Measurements from ENCODE around the gene LYRM9.
"Not testable (repeated sequence)": the region's sequence is repeated elsewhere in the genome, so short reads cannot be mapped to it uniquely, and the experiment has no call there.

The LYRM9 gene

DNA sequence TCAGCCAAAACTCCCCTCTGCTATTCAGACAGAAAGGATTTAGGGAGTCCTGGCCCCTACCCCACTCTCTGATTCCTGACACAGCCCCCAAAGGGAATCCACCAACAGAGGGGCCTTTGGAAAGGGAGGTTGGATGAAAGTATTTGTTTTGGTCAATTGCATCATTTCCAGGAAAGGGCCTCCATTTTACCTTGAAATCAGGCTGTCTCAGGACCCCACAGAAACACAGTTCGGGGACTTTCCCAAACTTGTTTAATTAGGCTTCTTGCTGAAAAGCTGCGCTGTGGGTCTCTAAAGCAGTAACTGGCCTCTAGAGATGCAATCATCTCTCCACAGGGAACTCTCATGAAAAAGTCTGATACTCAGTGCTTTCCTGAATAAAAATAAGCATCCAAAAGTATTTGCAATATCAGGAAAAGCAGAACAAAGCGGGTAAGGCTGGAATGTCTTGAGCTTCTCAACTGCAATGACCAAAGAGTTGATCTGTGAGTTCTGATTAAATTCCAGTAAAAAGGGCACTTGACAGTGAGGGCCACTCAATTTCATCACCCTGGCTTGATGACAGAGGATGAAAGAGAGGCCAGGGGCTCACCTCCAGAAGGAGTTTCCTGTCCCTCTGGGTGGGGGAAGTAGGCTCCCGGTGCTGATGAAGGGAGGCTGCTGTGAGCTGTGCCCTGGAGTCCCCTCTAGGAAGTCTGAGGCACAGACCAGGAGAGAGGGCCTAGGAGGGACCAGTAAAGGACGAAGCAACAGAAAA, 36.3 kb downstream of the LYRM9 start:
- peaks cover 10% of the 10 kb centered on the region for H3K27me3 ChIP-seq (ENCODE audit: insufficient read depth, low read length)
- no peak overlapping the region for H3K4me3 ChIP-seq (ENCODE audit: low read length)
- no peaks in the 10 kb centered on the region for H3K9me3 ChIP-seq (ENCODE audit: low read length)
- H3K36me3 ChIP-seq (ENCODE audit: insufficient read depth, low read length): no peaks in the 10 kb centered on the region
- peaks cover 3% of the 10 kb centered on the region for H3K4me1 ChIP-seq (ENCODE audit: insufficient read depth, low read length)
- no peak overlapping the region for H2AFZ ChIP-seq (ENCODE audit: low read depth, low read length)

DNA sequence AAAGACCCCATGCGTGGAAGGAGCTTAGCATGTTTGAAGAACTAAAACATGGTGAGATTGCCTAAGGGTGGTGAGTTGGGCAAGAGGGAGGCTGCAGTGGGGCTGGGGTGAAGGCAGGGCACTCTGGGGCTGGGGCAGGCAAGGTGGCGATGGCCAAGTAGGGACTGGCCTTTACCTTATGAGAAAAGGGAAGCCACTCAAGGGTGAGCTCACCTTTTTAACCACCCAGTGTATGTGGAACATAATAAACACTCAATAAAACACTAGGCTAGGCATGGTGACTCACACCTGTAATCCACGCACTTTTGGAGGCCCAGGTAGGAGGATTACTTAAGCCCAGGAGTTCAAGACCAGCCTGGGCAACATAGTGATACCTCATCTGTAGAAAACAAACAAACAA, 37.7 kb downstream of the LYRM9 start:
- Histone ChIP-seq H2AFZ (ENCODE audit: low read depth, low read length) (no peak overlapping the region), H3K9me3 (ENCODE audit: low read length) (no peaks in the 10 kb centered on the region), H3K36me3 (ENCODE audit: insufficient read depth, low read length) (no peaks in the 10 kb centered on the region), H3K27me3 (ENCODE audit: insufficient read depth, low read length) (peaks cover 10% of the 10 kb centered on the region), H3K4me3 (ENCODE audit: low read length) (no peak overlapping the region), H3K4me1 (ENCODE audit: insufficient read depth, low read length) (peaks cover 3% of the 10 kb centered on the region)

DNA sequence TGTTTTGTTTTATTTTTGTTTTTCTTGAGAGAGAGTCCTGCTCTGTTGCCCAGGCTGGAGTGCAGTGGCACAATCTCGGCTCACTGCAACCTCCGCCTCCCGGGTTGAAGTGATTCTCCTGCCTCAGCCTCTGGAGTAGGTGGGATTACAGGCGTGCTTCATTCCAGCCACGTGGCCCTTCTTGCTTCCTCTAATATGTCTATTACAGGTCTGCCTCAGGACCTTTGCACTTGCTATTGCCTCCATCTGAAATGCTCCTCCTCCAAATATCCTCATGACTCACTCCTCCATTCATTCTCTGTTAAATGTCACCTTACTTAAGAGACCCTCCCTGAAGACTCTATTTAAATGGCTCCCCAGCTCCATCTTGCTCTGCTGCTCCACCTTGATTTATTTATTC, 39.0 kb downstream of the LYRM9 start:
- Histone ChIP-seq H3K36me3 (ENCODE audit: insufficient read depth, low read length) (no peaks in the 10 kb centered on the region), H3K4me1 (ENCODE audit: insufficient read depth, low read length) (peaks cover 3% of the 10 kb centered on the region), H3K4me3 (ENCODE audit: low read length) (no peak overlapping the region), H2AFZ (ENCODE audit: low read depth, low read length) (no peak overlapping the region), H3K9me3 (ENCODE audit: low read length) (no peaks in the 10 kb centered on the region), H3K27me3 (ENCODE audit: insufficient read depth, low read length) (peaks cover 10% of the 10 kb centered on the region)

DNA sequence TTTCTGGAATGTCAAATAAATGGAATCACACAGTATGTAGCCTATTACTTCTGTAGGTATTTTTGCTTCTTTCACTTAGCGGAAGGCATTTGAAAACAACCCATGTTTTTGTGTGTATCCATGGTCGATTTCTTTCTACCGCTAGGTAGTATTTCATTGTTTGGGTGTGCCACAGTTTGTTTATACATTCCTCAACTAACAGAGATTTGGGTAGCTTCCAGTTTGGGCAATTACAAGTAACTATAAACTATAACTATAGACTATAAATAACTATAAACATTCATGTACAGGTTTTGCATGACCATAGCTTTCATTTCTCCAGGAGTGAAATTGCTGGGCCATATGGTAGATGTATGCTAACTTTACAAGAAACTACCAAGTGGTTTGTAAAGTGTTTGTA, 40.1 kb downstream of the LYRM9 start:
- H3K27me3 ChIP-seq (ENCODE audit: insufficient read depth, low read length): peaks cover 10% of the 10 kb centered on the region
- H3K4me3 ChIP-seq (ENCODE audit: low read length): no peak overlapping the region
- peaks cover 3% of the 10 kb centered on the region for H3K4me1 ChIP-seq (ENCODE audit: insufficient read depth, low read length)
- H2AFZ ChIP-seq (ENCODE audit: low read depth, low read length): no peak overlapping the region
- no peaks in the 10 kb centered on the region for H3K9me3 ChIP-seq (ENCODE audit: low read length)
- H3K36me3 ChIP-seq (ENCODE audit: insufficient read depth, low read length): no peaks in the 10 kb centered on the region

DNA sequence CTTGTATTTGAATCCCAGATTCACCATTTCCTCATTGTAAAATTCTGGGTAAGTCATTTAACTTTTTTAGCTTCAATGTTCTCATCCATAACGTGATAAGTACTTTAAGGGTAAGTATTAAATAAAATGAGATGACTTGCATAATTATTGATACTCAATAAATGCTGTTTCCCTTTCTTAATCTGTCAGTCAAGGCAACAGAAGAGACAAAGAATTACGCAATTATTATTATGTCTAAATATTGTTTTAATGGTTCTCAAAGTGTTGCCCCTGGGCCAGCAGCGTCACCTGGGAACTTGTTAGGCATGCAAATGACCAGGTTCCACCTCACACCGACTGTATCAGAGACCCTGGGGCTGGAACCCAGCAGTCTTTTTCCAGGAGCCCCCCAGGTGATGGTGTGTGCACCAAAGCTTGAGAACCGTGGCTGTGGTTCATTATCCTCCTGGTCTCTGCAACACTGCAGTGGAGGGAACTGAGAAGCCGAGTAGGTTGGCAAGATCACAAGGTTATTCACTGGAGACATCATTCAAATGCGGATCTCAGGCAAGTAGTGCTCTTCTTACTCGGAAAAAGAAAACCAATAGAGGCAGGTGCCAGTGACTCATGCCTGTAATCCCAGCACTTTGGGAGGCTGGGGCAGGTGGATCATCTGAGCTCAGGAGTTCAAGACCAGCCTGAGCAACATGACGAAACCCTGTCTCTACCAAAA, 43.5 kb downstream of the LYRM9 start:
- Histone ChIP-seq H3K4me3 (ENCODE audit: low read length) (no peak overlapping the region), H3K27me3 (ENCODE audit: insufficient read depth, low read length) (peaks cover 10% of the 10 kb centered on the region), H3K4me1 (ENCODE audit: insufficient read depth, low read length) (no peaks in the 10 kb centered on the region), H2AFZ (ENCODE audit: low read depth, low read length) (no peak overlapping the region), H3K36me3 (ENCODE audit: insufficient read depth, low read length) (no peaks in the 10 kb centered on the region), H3K9me3 (ENCODE audit: low read length) (no peaks in the 10 kb centered on the region)

DNA sequence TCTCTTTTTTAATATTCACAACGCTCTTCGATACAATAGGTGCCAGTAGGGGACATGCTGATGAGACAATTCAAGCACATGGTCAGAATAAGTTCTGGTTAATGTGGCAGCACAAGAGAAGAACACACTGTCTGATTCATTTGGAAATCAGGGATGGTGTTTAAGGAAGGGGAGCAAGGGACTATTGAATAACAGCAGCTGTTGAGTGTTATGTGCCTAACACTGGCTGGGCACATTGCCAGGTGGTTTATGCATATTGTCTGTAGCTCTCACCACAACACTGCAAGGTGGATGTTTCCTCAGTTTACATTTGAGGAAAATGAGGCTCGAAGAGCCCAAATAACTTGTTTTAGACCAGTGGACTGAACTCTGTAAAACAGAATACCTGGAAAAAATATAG, 44.2 kb downstream of the LYRM9 start:
- no peaks in the 10 kb centered on the region for H3K36me3 ChIP-seq (ENCODE audit: insufficient read depth, low read length)
- H2AFZ ChIP-seq (ENCODE audit: low read depth, low read length): no peak overlapping the region
- no peak overlapping the region for H3K4me3 ChIP-seq (ENCODE audit: low read length)
- H3K9me3 ChIP-seq (ENCODE audit: low read length): no peaks in the 10 kb centered on the region
- peaks cover 8% of the 10 kb centered on the region for H3K27me3 ChIP-seq (ENCODE audit: insufficient read depth, low read length)
- H3K4me1 ChIP-seq (ENCODE audit: insufficient read depth, low read length): no peaks in the 10 kb centered on the region

DNA sequence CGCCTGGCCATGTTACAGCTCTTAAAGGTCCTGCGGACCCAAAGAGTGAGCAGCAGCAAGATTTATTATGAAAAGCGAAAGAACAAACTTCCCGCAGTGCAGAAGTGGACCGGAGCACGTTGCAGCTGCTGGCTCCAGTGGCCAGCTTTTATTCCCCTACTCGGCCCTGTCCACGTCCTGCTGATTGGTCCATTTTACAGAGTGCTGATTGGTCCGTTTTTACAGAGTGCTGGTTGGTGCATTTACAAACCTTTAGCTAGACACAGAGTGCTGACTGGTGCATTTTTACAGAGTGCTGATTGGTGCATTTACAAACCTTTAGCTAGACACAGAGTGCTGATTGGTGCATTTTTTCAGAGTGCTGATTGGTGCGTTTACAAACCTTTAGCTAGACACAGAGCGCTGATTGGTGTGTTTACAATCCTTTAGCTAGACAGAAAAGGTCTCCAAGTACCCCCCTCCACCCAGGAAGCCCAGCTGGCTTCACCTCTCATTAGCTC, 46.3 kb downstream of the LYRM9 start:
- not testable (repeated sequence) for H3K9me3 ChIP-seq (ENCODE audit: low read length); H3K36me3 ChIP-seq (ENCODE audit: insufficient read depth, low read length); H3K27me3 ChIP-seq (ENCODE audit: insufficient read depth, low read length); H3K4me3 ChIP-seq (ENCODE audit: low read length); H3K4me1 ChIP-seq (ENCODE audit: insufficient read depth, low read length); H2AFZ ChIP-seq (ENCODE audit: low read depth, low read length)

DNA sequence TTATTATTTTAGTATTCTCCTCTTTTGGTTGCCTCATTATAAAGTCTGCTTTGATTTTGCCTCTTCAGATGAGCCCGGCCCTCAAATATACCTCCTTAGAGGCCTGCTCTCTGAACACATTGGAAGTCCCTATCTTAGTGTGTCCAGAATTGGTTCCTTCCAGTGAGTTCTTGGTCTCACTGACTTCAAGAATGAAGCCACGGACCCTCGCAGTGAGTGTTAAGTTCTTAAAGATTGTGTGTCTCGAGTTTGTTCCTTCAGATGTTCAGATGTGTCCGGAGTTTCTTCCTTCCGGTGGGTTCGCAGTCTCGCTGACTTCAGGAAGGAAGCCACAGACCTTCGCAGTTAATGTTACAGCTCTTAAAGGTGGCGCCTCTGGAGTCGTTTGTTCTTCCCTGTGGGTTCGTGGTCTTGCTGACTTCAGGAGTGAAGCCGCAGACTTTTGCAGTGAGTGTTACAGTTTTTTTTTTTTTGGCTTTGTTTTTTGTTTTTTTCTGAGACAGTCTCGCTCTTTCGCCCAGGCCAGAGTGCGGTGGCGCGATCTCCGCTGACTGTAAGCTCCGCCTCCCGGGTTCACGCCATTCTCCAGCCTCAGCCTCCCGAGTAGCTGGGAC, 47.0 kb downstream of the LYRM9 start:
- Histone ChIP-seq H3K36me3 (ENCODE audit: insufficient read depth, low read length) (no peaks in the 10 kb centered on the region), H3K9me3 (ENCODE audit: low read length) (no peaks in the 10 kb centered on the region), H3K4me3 (ENCODE audit: low read length) (no peak overlapping the region), H3K4me1 (ENCODE audit: insufficient read depth, low read length) (no peaks in the 10 kb centered on the region), H3K27me3 (ENCODE audit: insufficient read depth, low read length) (peaks cover 4% of the 10 kb centered on the region), H2AFZ (ENCODE audit: low read depth, low read length) (no peak overlapping the region)

DNA sequence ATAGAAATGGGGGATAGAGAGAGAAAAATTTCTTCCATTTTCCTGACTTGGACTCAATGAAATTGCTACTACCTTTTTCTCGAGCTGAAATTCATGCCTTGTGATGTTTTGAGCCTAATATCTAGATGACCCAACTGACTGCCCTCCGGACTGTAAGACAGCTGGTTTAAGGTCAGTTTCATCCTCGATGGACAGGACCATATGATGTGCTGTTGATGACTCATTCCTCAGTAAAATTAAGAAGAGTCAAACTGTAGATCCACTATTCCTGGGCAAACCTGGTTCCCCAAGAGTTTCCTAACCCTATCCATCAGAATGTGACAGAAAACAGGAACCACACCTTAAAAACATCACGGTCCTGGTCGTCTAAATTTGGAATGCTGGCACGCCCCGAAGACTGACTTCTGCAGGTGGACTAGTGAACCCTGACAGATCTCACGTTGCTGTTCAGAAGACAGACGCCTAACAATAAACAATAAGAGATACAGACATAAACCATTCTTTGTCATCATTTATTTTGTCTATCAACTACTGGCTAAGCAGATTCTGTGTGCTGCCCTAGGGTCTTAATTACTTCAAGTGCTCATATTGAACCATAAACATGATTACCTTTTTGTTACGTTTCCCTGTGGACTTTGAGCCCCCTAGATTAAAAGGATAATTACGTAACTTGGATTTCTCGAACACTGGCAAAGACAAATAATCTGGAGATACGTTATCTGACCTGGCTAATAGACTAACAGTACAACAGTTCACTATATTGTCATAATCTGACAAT, 47.7 kb downstream of the LYRM9 start:
- Histone ChIP-seq H3K36me3 (ENCODE audit: insufficient read depth, low read length) (no peaks in the 10 kb centered on the region), H3K27me3 (ENCODE audit: insufficient read depth, low read length) (peaks cover 4% of the 10 kb centered on the region), H3K4me3 (ENCODE audit: low read length) (no peak overlapping the region), H3K9me3 (ENCODE audit: low read length) (no peaks in the 10 kb centered on the region), H3K4me1 (ENCODE audit: insufficient read depth, low read length) (no peaks in the 10 kb centered on the region), H2AFZ (ENCODE audit: low read depth, low read length) (no peak overlapping the region)

DNA sequence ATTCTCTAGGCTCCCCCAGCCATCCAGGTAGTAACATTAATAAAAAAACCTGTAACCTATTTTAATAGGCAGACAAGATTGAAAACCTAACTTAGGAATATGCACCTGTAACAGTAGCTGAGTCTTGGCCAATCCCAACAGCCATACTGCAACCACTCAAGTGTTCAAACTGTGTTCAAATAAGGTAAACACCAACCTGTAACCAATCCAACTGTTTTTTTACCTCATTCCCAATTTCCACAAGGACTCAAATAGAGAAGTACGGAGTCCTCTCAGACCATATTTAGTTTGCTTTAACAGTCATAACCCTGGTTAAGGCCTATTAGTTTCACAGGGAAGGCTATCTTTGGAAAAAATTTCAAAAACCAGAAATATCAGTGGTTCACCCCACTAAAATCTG, 52.5 kb downstream of the LYRM9 start:
- H2AFZ ChIP-seq (ENCODE audit: low read depth, low read length): no peak overlapping the region
- H3K27me3 ChIP-seq (ENCODE audit: insufficient read depth, low read length): peaks cover 8% of the 10 kb centered on the region
- H3K36me3 ChIP-seq (ENCODE audit: insufficient read depth, low read length): no peaks in the 10 kb centered on the region
- no peak overlapping the region for H3K4me3 ChIP-seq (ENCODE audit: low read length)
- H3K4me1 ChIP-seq (ENCODE audit: insufficient read depth, low read length): no peaks in the 10 kb centered on the region
- H3K9me3 ChIP-seq (ENCODE audit: low read length): no peaks in the 10 kb centered on the region

DNA sequence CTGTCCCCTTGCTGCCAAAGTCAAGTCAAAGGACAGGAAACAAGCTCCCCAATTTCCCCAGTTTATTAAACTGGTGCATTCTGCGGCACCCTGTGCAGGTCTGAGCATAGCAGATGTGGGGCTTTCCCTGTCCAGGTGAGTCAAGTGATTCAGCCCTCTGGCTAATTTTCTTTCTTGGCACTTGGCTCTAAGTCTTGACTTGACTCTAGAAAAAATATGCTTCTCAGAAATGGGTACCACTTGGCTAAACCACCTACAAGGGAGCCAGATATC, 52.8 kb downstream of the LYRM9 start:
- not testable (repeated sequence) for H3K36me3 ChIP-seq (ENCODE audit: insufficient read depth, low read length); H3K4me3 ChIP-seq (ENCODE audit: low read length); H3K27me3 ChIP-seq (ENCODE audit: insufficient read depth, low read length); H2AFZ ChIP-seq (ENCODE audit: low read depth, low read length); H3K4me1 ChIP-seq (ENCODE audit: insufficient read depth, low read length); H3K9me3 ChIP-seq (ENCODE audit: low read length)

DNA sequence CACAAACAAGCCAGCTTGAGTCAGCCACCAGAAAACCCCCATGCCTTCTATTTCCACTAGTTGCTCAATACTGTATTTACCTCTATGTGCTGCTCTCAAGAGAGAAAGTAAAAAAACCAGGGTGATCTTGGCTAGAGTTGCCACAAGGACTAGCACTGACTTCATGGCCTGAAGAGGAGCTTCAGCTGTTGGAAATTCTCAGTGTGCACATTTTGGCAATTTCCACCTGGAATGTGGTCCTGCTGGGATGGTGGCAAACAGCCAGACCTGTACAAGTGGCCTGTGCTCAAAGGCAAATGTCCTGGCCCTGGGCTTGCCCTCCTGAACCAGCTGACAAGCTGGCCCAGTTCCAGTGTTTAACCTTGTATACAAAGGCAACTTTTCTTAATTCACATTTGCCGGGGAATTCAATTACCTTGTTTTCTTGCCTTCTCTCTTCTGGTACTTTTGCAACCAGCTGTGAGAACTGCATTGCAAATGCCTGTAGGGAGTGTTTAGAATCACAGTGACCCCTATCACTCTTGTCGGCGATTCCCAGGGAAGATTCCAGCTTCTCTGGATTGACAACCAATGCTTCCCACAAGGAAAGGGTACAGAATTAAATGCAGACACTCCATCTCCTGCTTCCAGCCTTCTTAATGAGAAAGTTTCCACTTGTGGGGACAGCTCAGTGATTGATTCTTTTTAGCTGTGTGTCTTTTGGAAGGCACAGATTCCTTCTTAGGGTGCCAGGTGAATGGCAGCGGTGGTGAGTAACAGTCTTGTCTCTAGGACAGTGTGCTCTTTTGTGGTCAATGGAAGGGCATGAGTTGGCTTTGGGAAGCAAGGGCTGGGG, 53.4 kb downstream of the LYRM9 start:
- not testable (repeated sequence) for H2AFZ ChIP-seq (ENCODE audit: low read depth, low read length); H3K27me3 ChIP-seq (ENCODE audit: insufficient read depth, low read length); H3K9me3 ChIP-seq (ENCODE audit: low read length); H3K4me1 ChIP-seq (ENCODE audit: insufficient read depth, low read length); H3K4me3 ChIP-seq (ENCODE audit: low read length); H3K36me3 ChIP-seq (ENCODE audit: insufficient read depth, low read length)
